Adrenal gland (tissue), 12 donors: ENCODE measurements around the gene FAF1. TPM values are rescaled to one million over a fixed set of nuclear protein-coding genes. Genes with fewer than 3 reads are reported as not detected.

Experiments used
- DNase-seq, 7 donors: peaks; one replicate each; pipeline ENCODE4 v3.0.0-alpha.2; 2019 to 2020
- H3K27ac ChIP-seq, 5 donors: fragments of 200-600 bp; sonication (generic) in 4 of 5; 1 replicate in 3 of 5; 2 replicates in 2 of 5; pipeline versions ENCODE4 v1.5.1 to v1.8.0; 2016 to 2020; ENCODE audit warnings: mild to moderate bottlenecking in 1 of 5
- H3K27me3 ChIP-seq: fragments of 200-600 bp; 2 replicates; pipeline ENCODE4 v1.8.0; 2021
- H3K36me3 ChIP-seq, 2 donors: fragments of 200-600 bp; replicated peaks in 1 of 2; 1 replicate in 1 of 2; 2 replicates in 1 of 2; pipeline versions ENCODE4 v1.5.1 to v1.8.0; 2018 to 2022
- H3K4me1 ChIP-seq, 2 donors: fragments of 200-600 bp; replicated peaks in 1 of 2; 1 replicate in 1 of 2; 2 replicates in 1 of 2; pipeline versions ENCODE4 v1.5.1 to v1.8.0; 2018 to 2021
- H3K4me3 ChIP-seq, 4 donors: fragments of 200-600 bp; sonication (generic) in 3 of 4; one replicate each; pipeline ENCODE4 v1.5.1; 2016 to 2018
- H3K9me3 ChIP-seq, 3 donors: fragments of 200-600 bp; sonication (generic) in 1 of 3; replicated peaks in 1 of 3; 1 replicate in 2 of 3; 2 replicates in 1 of 3; pipeline versions ENCODE4 v1.5.1 to v1.8.0; 2016 to 2021
- POLR2A ChIP-seq, 2 donors: fragments of 450-650 bp; IDR thresholded peaks; one replicate each; pipeline ENCODE4 v1.6.1; 2017; ENCODE audit warnings: antibody characterized with exemption in 2 of 2, mild to moderate bottlenecking in 2 of 2, moderate library complexity in 1 of 2
- WGBS, 4 donors: extraction: QIAGEN DNeasy Blood & Tissue Kit in 2 of 4; methylation state at CpG; one replicate each; pipeline versions ENCODE4 v1.1.5 to v1.1.7; 2013 to 2017; 5-methylcytosine and 5-hydroxymethylcytosine counted together
- intact Hi-C, 2 donors: fragments of 100-400 bp; cut with DNase I; formaldehyde crosslinking; loops; one replicate each; pipeline versions ENCODE4 v1.14.1 to v1.15.0; 2022 to 2023
- polyA plus RNA-seq, 3 donors: library from polyadenylated mRNA; stranded (reverse); fragments of 200-250 nt in 2 of 3; fragments of 350-450 nt in 1 of 3; fragmentation: Illumina TruSeq in 1 of 3; extraction: RNeasy Lipid Tissue Mini Kit (QIAGEN cat#74804) in 1 of 3; gene quantifications; one replicate each; pipeline ENCODE4 v1.2.3, GENCODE V29; 2013 to 2014
- total RNA-seq, 9 donors: library from RNA; depleted of rRNA in 4 of 9; stranded (reverse); fragments of >200 nt in 4 of 9; fragments of 120-200 nt in 1 of 9; fragmentation: NEBNext Ultra II Directional in 1 of 9; extraction: Animal tissue kit (Norgen Biotek cat#: 25700) in 1 of 9; gene quantifications; one replicate each; pipeline versions ENCODE4 v1.1.0 to v1.2.4, GENCODE V29; 2013 to 2023
- TF ChIP-seq, protein P1 (sequence below), 6 experiments: fragments of 450-650 bp in 4 of 6; fragments of 200-600 bp in 2 of 6; sonication (generic) in 1 of 6; IDR thresholded peaks; 1 replicate in 5 of 6; 2 replicates in 1 of 6; pipeline versions ENCODE4 v1.5.1 to v1.8.0; 2016 to 2021; ENCODE audit warnings: antibody characterized with exemption in 6 of 6, mild to moderate bottlenecking in 2 of 6, moderate library complexity in 1 of 6
- donor health status: healthy with polysubstance abuse.
- donor health status: Bipolar disorder and iron deficiency.
- donor health status: DM: yes; HTN: yes; CAD: no.
- donor health status: DM: no; HTN: no; CAD: no.
- donor health status: DM: no; HTN: no; CAD: no.
- donor health status: DM: yes; HTN: yes; CAD: no.

Gene FAF1
- total and polyA plus RNA-seq, 12 donors: 23.4 to 88.4 (median 44.5) TPM

DNA sequence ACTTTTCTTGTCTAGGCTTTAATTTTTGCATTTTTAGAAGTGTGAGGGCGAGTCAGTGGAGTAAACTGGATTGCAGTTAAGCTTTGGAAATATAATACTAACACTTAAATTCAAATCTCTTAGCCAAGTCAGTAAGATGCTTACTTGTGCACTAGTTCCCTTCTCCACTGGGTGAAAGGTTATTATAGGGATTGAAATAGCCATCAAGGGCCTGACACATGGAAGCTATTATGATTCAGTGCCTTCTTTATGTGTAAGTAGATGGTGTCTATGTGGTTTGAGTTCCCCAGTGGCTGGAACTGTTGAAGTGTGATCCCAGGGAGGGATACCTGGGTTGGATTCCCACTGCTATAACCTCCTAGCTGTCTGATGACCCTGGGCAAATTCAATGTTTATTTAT lies 512.1 kb downstream of the FAF1 start:
- WGBS, 4 donors: 93 to 98% (median 96%) methylated on average over 1 of the region's 1 CpG
- Histone ChIP-seq H3K4me3 (no peak overlapping the region), H3K27ac (no peak overlapping the region), H3K27me3 (no peaks in the 10 kb centered on the region), H3K4me1 (no peaks in the 10 kb centered on the region), H3K36me3 (no peaks in the 10 kb centered on the region), H3K9me3 (no peaks in the 10 kb centered on the region)
- no peak for DNase-seq
- intact Hi-C loops: no loop called here
- TF ChIP-seq, protein P1, sequence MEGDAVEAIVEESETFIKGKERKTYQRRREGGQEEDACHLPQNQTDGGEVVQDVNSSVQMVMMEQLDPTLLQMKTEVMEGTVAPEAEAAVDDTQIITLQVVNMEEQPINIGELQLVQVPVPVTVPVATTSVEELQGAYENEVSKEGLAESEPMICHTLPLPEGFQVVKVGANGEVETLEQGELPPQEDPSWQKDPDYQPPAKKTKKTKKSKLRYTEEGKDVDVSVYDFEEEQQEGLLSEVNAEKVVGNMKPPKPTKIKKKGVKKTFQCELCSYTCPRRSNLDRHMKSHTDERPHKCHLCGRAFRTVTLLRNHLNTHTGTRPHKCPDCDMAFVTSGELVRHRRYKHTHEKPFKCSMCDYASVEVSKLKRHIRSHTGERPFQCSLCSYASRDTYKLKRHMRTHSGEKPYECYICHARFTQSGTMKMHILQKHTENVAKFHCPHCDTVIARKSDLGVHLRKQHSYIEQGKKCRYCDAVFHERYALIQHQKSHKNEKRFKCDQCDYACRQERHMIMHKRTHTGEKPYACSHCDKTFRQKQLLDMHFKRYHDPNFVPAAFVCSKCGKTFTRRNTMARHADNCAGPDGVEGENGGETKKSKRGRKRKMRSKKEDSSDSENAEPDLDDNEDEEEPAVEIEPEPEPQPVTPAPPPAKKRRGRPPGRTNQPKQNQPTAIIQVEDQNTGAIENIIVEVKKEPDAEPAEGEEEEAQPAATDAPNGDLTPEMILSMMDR (IDR thresholded peaks at IDR 0.05): no peak
- TF ChIP-seq POLR2A (IDR thresholded peaks at IDR 0.05): no peak

DNA sequence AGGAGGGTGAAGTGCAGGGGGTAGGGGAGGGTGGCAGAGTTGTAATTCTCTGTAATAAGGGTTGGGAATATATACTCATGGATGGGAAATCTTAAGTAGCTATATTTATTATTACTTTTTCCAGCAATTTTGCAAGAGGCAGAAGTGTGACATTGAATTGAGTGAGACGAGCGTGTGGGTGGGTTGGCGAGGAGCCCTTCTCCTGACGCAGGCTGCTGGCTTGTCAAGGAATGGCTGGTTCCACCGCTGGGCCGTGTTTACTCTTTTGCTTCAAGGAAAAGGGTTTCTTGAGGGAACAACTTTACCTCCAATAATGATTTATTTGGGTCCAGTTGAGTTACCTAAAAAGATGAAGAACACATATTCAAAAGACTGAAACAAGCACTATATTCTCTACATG lies 518.9 kb downstream of the FAF1 start:
- DNase-seq: no peak
- no peaks in the 10 kb centered on the region for H3K36me3 ChIP-seq
- H3K9me3 ChIP-seq: no peaks in the 10 kb centered on the region
- H3K4me3 ChIP-seq: no peak overlapping the region
- no peak overlapping the region for H3K27ac ChIP-seq
- 91 to 93% (median 92%) methylated on average over 6 of the region's 6 CpGs for WGBS, 4 donors
- no peaks in the 10 kb centered on the region for H3K27me3 ChIP-seq
- intact Hi-C loops: no loop called here
- TF ChIP-seq, protein P1 (IDR thresholded peaks at IDR 0.05): no peak
- TF ChIP-seq POLR2A (IDR thresholded peaks at IDR 0.05): no peak
- H3K4me1 ChIP-seq: no peaks in the 10 kb centered on the region

DNA sequence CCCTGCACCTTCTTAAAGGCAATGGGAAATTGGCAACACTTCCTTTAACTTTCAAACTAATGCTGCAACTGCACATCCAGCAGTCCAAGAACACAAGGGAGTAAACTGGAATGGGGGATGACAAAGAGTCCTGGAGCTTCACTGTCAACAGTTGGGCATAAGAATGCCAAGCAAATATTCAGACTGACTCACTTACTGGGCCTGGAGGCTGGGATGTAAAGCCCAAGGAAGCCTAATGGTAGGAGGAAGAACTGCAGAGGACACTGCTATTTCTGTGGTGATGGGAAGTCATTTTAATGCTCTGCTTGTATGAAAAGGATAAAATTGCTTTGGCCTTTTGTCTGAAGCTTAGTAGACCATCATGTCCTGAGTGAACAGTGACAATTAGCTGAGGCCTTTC lies 521.1 kb downstream of the FAF1 start:
- no peak overlapping the region for H3K4me3 ChIP-seq
- H3K9me3 ChIP-seq: no peaks in the 10 kb centered on the region
- DNase-seq: no peak
- intact Hi-C loops: no loop called here
- no peaks in the 10 kb centered on the region for H3K36me3 ChIP-seq
- TF ChIP-seq, protein P1 (IDR thresholded peaks at IDR 0.05): no peak
- TF ChIP-seq POLR2A (IDR thresholded peaks at IDR 0.05): no peak
- H3K4me1 ChIP-seq: no peaks in the 10 kb centered on the region
- H3K27ac ChIP-seq: no peak overlapping the region
- no peaks in the 10 kb centered on the region for H3K27me3 ChIP-seq

DNA sequence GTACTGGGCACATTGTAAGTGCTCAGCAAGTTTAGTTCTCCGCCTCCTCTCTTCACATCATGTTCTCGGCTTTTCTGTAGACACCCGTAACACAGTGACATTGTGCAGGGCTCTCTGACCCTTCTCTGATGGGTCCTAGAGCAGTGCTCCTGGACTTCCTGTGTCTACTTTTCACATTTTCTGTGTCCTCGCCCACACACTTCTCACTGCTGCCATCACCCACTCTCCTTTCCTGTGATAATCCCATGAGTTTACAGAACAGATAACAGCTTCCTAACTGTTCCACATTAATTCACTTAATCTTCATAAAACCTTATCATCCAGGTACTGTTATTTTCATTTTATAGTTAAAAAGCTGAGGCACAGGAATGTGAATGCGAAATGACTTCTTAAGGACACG lies 523.6 kb downstream of the FAF1 start:
- WGBS, 4 donors: 84 to 93% (median 89%) methylated on average over 6 of the region's 6 CpGs
- TF ChIP-seq, protein P1 (IDR thresholded peaks at IDR 0.05): no peak
- TF ChIP-seq POLR2A (IDR thresholded peaks at IDR 0.05): no peak
- Histone ChIP-seq H3K27me3 (peaks cover 5% of the 10 kb centered on the region), H3K4me3 (no peak overlapping the region), H3K9me3 (no peaks in the 10 kb centered on the region), H3K4me1 (no peaks in the 10 kb centered on the region), H3K36me3 (no peaks in the 10 kb centered on the region), H3K27ac (no peak overlapping the region)
- no peak for DNase-seq
- intact Hi-C loops: no loop called here
